ENCODE results near the gene C19orf44.

The C19orf44 gene

GRCh38 chr19:16569609-16570320 is 73.6 kb downstream of the C19orf44 start:
- H3K27ac ChIP-seq (ENCODE audit: low read depth, low read length): no peak overlapping the region
- H3K27me3 ChIP-seq (ENCODE audit: control insufficient read depth in 1 of 2, insufficient read depth in 2 of 2, low read length in 2 of 2): no peaks in the 10 kb centered on the region
- no peaks in the 10 kb centered on the region for H3K9me3 ChIP-seq (ENCODE audit: control insufficient read depth in 1 of 2, low read length in 2 of 2)
- H3K9ac ChIP-seq (ENCODE audit: low read depth in 1 of 2, low read length in 2 of 2): no peak overlapping the region
- H3K4me1 ChIP-seq (ENCODE audit: control insufficient read depth in 1 of 2, insufficient read depth in 2 of 2, low read length in 2 of 2): peaks cover 32 to 37% of the 10 kb centered on the region in 2 donors
- H3K4me3 ChIP-seq (ENCODE audit: low read depth in 1 of 2, low read length in 2 of 2): no peak overlapping the region
- peaks cover 8 to 34% of the 10 kb centered on the region in 2 donors for H3K36me3 ChIP-seq (ENCODE audit: control insufficient read depth in 1 of 2, insufficient read depth in 2 of 2, low read length in 2 of 2)
